ENCODE data around the gene C4B.
"Not testable (repeated sequence)": the region's sequence is repeated elsewhere in the genome, so short reads cannot be mapped to it uniquely, and the experiment has no call there.

C4B gene

DNA sequence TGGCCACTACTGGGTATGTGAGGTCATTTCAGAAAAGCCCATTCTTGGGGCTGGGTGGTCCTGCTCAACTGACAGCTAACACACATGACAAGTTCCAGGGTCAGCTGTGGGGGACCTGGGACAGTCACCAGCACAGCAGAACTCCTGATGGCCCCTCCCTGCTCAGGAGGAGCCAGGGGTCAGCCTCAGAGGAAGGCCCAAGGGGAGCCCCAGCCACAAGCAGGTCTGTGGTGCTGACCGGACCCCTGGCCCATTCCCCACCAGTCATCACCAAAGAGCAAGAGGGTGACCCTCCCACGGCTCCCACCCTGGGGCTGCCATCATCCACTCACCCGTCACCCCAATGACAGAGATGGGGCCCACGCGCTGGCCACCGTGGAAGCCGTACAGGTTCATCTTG lies 41.7 kb downstream of the C4B start:
- no peak for DNase-seq

DNA sequence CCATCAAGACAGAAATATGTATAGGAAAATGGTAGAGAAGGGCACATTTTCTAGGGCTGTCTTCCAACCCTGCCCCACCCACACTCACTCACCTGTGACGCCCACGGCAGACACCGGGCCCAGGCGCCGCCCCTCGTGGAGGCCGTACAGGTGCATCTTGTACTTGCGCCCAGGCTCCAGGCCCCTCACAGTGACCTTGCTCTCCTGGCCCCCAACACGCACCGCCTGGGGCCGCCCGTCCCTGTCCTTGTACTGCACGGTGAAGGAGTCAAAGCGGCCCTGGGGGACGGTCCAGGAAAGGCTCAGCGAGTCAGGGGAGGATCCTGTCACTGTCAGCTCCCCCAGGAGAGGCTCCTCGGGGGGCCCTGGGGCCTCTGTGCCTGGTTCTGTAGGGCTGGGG lies 43.4 kb downstream of the C4B start:
- DNase-seq: no peak

GRCh38 chr6:32058511-32058963 lies 43.9 kb downstream of the C4B start:
- DNase-seq: no peak

GRCh38 chr6:32060966-32061655 lies 46.5 kb downstream of the C4B start:
- DNase-seq: no peak

DNA sequence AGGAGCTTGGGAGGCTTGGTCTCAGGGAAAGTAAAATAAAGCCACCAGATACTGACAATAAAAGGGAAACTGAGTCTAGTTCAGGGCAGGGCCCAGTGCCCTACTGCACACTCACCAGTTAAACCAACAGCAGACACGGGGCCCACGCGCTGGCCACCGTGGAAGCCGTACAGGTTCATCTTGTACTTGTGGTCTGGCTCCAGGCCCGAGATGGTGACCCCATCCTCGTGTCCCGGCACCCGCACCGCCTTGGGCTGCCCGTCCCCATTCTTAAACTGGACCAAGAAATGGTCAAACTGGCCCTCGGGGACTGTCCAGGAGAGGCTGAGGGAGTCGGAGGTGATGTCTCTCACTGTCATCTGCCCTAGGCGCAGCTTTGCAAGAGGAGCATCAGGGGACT lies 50.1 kb downstream of the C4B start:
- DNase-seq: no peak

DNA sequence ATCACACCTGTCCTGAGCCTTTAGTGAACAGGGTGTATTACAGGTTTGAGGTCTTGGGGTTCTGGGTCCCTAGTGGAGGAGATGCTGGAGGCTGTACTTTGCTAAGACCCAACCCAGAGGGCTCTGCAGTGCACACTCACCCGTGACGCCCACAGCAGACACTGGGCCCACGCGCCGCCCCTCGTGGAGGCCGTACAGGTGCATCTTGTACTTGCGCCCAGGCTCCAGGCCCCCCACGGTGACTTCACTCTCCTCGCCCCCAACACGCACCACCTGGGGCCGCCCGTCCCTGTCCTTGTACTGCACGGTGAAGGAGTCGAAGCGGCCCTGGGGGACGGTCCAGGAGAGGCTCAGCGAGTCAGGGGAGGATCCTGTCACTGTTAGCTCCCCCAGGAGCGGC lies 52.9 kb downstream of the C4B start:
- not testable (repeated sequence) for DNase-seq

GRCh38 chr6:32068315-32068714 lies 53.7 kb downstream of the C4B start:
- not testable (repeated sequence) for DNase-seq

- DNase-seq: no peak
Observed at GRCh38 chr6:32068867-32069266, 54.3 kb downstream of the C4B start.

DNA sequence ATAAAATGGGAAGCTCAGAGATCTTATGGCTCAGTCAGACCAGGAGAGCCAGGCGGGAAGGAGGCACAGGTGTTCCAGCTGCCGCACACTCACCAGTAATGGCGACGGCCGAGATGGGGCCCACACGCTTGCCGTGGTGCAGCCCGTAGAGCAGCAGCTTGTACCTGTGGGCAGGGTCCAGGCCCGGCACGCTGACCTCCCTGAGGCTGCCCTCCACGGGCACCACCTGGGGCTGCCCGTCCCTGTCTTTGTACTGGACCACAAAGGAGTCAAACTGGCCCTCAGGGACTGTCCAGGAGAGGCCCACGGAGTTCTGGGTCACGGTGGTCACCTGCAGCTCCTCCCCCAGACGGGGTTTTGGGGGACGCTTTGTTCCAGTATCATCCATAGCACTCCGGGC lies 54.9 kb downstream of the C4B start:
- no peak for DNase-seq

DNA sequence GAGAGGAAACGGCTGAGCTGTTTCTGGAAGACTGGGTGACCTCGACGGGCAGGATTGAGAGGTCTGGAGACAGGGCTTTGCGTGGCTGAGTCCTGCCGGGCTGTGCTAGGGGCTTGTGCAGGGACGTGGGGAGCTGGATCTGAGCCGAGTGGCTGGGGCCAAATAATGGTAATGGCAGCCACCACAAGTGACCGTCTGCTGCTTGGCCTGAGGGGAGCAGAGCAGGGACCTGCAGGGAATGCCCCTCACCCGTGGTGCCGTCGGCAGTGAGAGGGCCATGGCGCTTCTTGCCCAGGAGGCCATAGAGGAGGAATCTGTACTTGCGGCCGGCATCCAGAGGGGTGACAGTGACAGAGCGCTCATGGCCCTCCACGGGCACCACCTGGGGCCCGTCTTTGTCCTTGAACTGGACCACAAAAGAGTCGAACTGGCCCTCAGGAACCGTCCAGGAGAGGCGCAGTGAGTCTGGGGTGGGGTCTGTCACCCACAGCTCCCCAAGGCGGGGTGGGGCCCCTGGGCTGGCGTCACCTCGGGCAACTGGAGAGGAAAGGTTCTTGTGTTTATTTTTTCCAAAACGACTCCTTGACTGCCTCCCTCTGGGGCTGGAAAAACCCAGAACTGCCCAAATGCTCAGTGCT lies 55.4 kb downstream of the C4B start:
- DNase-seq: no peak

GRCh38 chr6:32070814-32071543 lies 56.4 kb downstream of the C4B start:
- no peak for DNase-seq

- DNase-seq: no peak
Observed at GRCh38 chr6:32073101-32073500, 58.5 kb downstream of the C4B start.

- no peak for DNase-seq
Observed at GRCh38 chr6:32073613-32074012, 59.0 kb downstream of the C4B start.

DNA sequence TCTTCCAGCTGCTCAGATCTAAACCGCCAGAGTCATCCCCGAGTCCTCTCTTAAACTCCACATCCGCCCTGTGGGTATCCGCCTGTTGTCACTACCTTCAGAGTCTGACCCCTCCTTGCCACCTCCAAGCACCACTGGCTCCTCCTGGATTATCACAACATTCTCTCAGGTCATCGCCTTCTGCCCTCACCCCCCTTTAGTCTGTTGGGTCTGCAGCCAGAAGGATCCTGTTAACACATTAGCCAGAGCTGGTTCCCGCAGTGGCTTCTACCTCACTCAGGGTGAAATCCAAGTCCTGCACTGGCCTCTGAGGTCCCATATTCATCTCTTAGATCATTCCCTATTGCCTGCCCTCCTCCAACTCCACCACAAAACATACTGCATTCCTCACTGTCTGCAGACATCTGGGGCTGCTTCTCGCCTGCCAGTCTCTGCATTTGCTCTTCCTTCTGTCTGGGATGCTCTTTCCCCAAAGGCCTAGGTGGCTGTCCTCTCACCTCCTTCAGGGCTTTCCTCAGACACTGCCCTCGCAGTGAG lies 60.5 kb downstream of the C4B start:
- no peak for DNase-seq

DNA sequence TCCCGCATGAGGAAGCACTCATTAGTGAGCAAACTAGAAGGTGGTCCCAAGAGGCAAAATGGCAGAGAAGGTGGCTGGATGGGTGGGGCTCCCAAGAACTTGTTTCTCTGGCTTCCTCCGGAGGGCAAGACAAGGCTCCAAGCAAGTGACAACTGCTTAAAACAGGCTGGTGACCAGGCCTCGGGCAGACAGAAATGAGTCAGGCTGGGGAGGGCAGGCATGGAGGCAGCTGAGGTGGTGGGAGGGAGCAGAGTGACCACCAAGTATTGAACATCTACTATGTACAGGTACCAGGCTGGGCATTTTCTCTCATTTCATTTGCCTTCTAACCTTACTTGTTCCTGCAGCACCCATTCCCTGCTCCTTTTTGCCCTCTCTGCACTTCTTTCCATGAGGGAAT lies 61.2 kb downstream of the C4B start:
- DNase-seq: no peak

DNA sequence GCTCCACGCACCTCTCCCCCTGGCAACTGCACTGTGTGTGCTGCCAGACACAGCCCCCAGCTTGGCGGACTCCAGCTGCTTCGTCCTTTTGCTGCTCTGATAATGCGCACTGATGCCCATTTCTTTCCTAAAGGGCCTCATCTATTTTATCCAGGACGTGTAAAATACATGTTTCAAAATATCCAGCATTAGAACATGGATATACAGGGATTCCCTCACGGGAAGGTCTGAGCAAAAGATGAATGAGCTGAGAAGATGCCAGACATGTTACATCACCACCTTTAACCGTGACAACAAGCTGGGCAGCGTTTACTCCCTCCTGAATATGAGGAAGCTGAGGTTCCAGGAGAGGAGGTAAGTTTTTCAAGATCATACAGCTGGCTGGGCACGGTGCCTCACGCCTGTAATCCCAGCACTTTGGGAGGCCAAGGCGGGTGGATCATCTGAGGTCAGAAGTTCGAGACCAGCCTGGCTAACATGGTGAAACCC lies 61.8 kb downstream of the C4B start:
- DNase-seq: no peak

DNA sequence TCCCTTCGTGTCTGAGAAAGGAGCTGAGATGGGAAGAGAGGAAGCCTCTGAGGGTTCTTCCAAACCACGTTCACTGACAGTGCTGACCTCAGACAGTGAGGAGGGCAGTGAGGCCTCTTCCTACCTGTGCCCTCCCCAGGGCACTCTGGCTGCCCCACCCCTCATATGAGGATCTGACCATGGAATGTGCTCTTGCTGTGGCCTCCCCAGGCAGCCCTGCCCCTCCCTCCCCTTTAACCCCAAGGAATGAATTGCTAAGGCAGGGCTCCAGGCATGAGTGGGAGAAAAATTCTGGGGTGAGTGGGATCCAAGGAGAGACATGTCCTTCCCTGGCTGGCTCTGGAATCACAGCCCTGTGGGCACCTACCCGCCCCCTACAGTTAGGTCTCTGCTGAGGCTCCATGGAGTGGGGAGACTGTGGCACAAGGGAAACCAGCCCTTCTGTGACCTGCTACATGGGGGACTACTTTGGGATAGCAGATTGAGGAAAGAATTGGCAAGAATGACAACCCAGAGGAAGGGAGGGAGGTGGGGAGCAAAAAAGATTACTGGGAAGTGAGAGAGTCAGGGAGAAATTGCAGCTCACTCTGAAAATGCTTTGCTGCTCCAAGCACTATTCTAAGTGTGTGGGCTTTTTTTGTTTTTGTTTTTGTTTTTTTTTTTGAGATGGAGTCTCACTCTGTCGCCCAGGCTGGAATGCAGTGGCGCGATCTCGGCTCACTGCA lies 65.1 kb downstream of the C4B start:
- DNase-seq: no peak

DNA sequence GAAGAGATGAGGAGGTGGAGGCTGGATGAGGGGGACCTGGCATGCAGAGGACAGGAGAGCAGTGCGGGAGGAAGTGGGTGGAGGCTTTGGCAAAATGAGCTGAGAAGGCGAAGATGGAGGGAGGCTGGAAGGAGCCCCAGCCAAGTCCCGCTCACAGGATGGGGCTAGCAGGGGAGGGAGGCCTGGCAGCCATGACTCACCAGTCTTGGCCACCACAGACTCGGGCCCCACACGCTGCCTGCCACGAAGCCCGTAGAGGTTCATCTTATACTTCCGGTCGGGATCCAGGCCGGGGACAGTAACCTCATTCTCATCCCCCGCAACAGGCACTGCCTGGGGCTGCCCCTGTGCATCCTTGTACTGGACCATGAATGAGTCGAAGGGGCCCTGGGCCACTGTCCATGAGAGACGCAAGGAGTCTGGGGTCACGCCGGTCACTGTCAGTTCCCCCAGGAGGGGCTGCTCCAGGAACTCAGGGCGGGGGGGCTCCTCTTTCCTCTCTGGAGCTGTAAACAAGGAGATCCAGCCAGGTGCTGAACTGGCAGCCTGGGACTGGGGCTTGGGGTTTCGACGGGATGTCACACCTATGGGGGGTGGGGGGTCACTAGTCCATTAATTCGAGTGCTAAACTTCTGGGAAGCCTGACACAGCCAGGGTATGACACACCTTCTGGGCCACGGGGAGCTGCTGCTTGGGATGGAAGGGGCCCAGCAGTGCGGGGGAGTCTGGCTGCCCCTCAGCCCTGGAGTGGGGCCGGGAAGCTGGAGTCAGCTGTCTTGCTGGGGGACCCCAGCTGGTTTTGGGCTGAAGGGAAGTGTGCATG lies 66.8 kb downstream of the C4B start:
- DNase-seq: no peak

- no peak for DNase-seq
Observed at GRCh38 chr6:32082478-32082877, 67.9 kb downstream of the C4B start.

GRCh38 chr6:32082935-32083334 lies 68.3 kb downstream of the C4B start:
- no peak for DNase-seq

DNA sequence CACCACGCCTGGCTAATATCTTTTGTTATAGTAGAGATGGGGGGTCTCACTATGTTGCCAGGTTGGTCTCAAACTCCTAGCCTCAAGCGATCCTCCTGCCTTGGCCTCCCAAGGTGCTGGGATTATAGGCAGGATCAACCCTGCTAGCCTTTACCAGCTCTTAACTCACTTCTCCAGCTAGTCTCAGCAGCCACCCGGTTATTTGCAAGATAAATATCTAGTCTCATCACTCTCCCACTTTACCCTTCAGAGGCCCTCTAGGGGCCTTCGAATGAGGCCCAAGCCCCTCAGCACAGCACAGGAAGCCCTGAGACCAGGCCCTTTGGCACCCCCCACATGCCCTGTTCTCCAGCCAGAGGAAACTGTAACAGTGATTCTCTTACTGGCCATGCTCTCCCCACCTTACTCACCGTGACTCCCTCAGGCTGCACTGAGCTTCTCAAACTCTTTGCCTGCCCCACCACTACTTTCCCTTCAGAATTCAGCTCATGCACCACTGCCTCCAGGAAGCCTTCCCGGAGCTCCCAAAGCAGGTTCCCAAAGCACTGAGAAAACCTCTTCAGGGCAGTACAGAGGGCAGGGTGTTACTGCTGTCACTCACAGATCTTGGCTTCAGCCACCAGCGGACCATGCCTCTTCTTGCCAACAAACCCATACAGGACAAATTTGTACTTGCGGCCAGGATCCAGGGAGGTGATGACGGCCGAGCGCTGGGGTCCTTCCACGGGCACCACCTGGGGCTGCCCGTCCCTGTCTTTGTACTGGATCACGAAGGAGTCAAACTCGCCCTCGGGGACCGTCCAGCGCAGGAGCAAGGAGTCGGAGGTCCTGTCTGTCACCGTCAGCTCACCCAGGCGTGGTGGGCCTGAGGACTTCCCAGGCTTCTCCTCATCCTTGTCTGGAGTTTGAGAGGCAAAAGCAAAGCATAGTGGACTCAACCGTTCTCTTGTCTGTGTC lies 69.5 kb downstream of the C4B start:
- no peak for DNase-seq
